ENCODE data around the gene CARMIL1. TPM values are rescaled to one million over a fixed set of nuclear protein-coding genes. Genes with fewer than 3 reads are reported as not detected.

Gene CARMIL1
- total and polyA plus RNA-seq, 10 donors: 3.7 to 34.8 (median 9.3) TPM

GRCh38 chr6:25263657-25264056, 15.5 kb upstream of the CARMIL1 start:
- Histone ChIP-seq H3K36me3 (no peaks in the 10 kb centered on the region), H3K4me3 (no peak overlapping the region), H3K27me3 (replicated peaks in 1 of 7) (peaks cover 0 to 4% (median 0%) of the 10 kb centered on the region in 7 donors), H3K4me1 (peaks cover 0 to 7% (median 0%) of the 10 kb centered on the region in 6 donors), H3K9me3 (no peaks in the 10 kb centered on the region), H3K27ac (no peak overlapping the region)
- intact Hi-C loops (cut with DNase I; ENCODE audit: low total_unique reads): loop anchor here (10.0 kb wide), 1 partner anchor 341 kb away; no protein-coding TSS in a partner anchor
- WGBS, 5 donors: 58 to 76% (median 68%) methylated on average over 2 of the region's 2 CpGs
- no peak for DNase-seq
- TF ChIP-seq CTCF (IDR thresholded peaks at IDR 0.05 in 8 of 11, conservative IDR thresholded peaks at IDR 0.05 in 3 of 11) (no peak), POLR2AphosphoS5 (IDR thresholded peaks at IDR 0.05) (no peak), POLR2A (IDR thresholded peaks at IDR 0.05) (no peak)

- TF ChIP-seq POLR2A (IDR thresholded peaks at IDR 0.05): no peak
- no peak for TF ChIP-seq CTCF (IDR thresholded peaks at IDR 0.05 in 8 of 11, conservative IDR thresholded peaks at IDR 0.05 in 3 of 11)
- no peak for TF ChIP-seq POLR2AphosphoS5 (IDR thresholded peaks at IDR 0.05)
- Histone ChIP-seq H3K9me3 (no peaks in the 10 kb centered on the region), H3K4me1 (peaks cover 0 to 7% (median 0%) of the 10 kb centered on the region in 6 donors), H3K36me3 (no peaks in the 10 kb centered on the region), H3K27ac (no peak overlapping the region), H3K4me3 (no peak overlapping the region), H3K27me3 (replicated peaks in 1 of 7) (peaks cover 0 to 4% (median 0%) of the 10 kb centered on the region in 7 donors)
- intact Hi-C loops (cut with DNase I; ENCODE audit: low total_unique reads): loop anchor here (5.0 to 10.0 kb wide), 2 partner anchors 291 to 338 kb away; no protein-coding TSS in a partner anchor
- WGBS, 5 donors: 69 to 83% (median 82%) methylated on average over 5 of the region's 5 CpGs
- no peak for DNase-seq
These were observed 12.6 kb upstream of the CARMIL1 start for GRCh38 chr6:25266456-25267100.

GRCh38 chr6:25267662-25268061, 11.5 kb upstream of the CARMIL1 start:
- DNase-seq: no peak
- Histone ChIP-seq H3K36me3 (no peaks in the 10 kb centered on the region), H3K9me3 (no peaks in the 10 kb centered on the region), H3K4me1 (peaks cover 0 to 7% (median 0%) of the 10 kb centered on the region in 6 donors), H3K4me3 (no peak overlapping the region), H3K27me3 (replicated peaks in 1 of 7) (peaks cover 0 to 12% (median 0%) of the 10 kb centered on the region in 7 donors), H3K27ac (no peak overlapping the region)
- 86 to 92% (median 90%) methylated on average over 3 of the region's 3 CpGs for WGBS, 5 donors
- TF ChIP-seq POLR2A (IDR thresholded peaks at IDR 0.05): no peak
- TF ChIP-seq POLR2AphosphoS5 (IDR thresholded peaks at IDR 0.05): no peak
- TF ChIP-seq CTCF (IDR thresholded peaks at IDR 0.05 in 8 of 11, conservative IDR thresholded peaks at IDR 0.05 in 3 of 11): no peak
- intact Hi-C loops (cut with DNase I; ENCODE audit: low total_unique reads): loop anchor here (5.0 to 10.0 kb wide), 2 partner anchors 290 to 337 kb away; no protein-coding TSS in a partner anchor

GRCh38 chr6:25270559-25270958, 8.6 kb upstream of the CARMIL1 start:
- peaks cover 0 to 5% (median 0%) of the 10 kb centered on the region in 6 donors for H3K4me1 ChIP-seq
- H3K27me3 ChIP-seq (replicated peaks in 1 of 7): peaks cover 0 to 12% (median 0%) of the 10 kb centered on the region in 7 donors
- TF ChIP-seq POLR2A (IDR thresholded peaks at IDR 0.05): no peak
- TF ChIP-seq POLR2AphosphoS5 (IDR thresholded peaks at IDR 0.05): no peak
- no peak for TF ChIP-seq CTCF (IDR thresholded peaks at IDR 0.05 in 8 of 11, conservative IDR thresholded peaks at IDR 0.05 in 3 of 11)
- no peak overlapping the region for H3K4me3 ChIP-seq
- no peaks in the 10 kb centered on the region for H3K36me3 ChIP-seq
- H3K27ac ChIP-seq: no peak overlapping the region
- intact Hi-C loops (cut with DNase I; ENCODE audit: low total_unique reads): no loop called here
- H3K9me3 ChIP-seq: no peaks in the 10 kb centered on the region
- no peak for DNase-seq

All from spleen (tissue), 11 donors.